GM18909 (cell line): ENCODE data around the gene HYAL3.
"Not testable (repeated sequence)": the region's sequence is repeated elsewhere in the genome, so short reads cannot be mapped to it uniquely, and the experiment has no call there.

Source experiments
- ATAC-seq: cut with Tn5 transposase; IDR thresholded peaks from one replicate; pipeline ENCODE4 v1.9.1; 2021; ENCODE audit warnings: mild to moderate bottlenecking; ENCODE audit not compliant: unreplicated experiment, poor library complexity

HYAL3 gene

DNA sequence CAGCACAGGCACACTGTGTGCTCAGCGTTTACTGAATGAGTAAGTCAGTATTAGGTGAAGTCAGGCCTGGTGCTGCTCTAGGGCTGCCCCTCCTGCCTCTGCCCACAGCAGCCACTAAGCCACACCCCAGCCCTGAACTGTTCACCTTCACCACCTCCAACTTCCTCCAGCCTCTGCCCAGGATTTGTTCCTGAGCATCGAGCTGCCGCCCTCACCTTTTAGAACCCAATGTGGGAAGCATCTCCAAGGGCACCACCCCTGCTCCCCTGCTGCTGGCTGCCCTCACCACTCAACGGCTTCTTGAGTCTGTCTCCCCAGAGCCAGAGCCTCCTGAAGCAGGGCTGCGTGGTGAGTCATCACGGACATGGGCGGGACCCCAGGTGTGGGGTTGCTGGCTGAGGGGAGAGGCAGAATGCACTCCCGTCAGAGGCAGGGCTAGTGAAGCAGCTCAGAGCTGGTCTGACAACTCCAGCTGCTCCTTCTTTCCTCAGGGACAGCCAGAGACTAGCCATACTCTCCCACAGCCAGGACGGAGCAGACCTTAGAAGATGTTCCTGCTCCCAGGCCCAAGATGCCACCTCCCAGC lies 17.5 kb upstream of the HYAL3 start:
- no peak for ATAC-seq

DNA sequence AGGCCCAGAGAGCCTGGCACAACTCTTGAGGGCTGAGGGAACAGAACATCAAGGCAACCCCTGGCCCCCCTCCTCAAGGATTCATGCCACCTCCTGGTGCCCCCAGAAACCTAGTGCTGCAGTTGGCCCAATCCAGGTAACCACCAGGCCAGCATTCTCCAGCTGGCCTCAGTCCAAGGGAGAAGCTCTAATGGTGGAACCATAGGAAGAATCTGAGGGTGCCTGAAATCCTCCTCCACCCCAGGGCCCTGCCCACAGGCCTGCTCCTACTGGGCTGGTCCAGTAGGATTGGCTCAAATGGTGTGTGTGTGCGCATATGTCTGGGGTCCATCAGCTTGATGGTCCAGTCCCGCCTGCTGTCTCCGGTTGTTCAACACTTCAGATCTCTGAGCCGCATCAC lies 15.6 kb upstream of the HYAL3 start:
- no peak for ATAC-seq

DNA sequence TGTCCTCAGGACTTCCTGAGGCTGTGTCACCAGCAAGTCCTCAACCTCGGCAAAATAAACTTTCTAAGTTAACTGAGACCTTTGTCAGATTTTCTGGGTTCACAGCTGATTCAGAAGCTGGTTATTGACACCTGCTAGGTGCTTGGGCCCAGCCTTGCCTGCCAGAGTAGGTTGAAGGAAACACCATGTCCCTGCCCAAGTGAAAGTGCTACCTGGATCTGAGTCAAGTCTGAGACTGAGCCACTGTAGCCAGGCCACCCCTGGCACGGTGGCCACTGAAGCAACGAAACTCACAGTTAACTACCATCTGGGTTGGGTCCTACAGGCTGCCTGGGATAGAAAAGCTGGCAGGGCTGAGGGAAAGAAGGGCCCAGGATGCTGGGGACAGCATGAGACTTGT lies 15.1 kb upstream of the HYAL3 start:
- no peak for ATAC-seq

- not testable (repeated sequence) for ATAC-seq
These were observed 12.8 kb upstream of the HYAL3 start for GRCh38 chr3:50312041-50312440.

GRCh38 chr3:50304601-50305000 lies 5.4 kb upstream of the HYAL3 start:
- no peak for ATAC-seq

DNA sequence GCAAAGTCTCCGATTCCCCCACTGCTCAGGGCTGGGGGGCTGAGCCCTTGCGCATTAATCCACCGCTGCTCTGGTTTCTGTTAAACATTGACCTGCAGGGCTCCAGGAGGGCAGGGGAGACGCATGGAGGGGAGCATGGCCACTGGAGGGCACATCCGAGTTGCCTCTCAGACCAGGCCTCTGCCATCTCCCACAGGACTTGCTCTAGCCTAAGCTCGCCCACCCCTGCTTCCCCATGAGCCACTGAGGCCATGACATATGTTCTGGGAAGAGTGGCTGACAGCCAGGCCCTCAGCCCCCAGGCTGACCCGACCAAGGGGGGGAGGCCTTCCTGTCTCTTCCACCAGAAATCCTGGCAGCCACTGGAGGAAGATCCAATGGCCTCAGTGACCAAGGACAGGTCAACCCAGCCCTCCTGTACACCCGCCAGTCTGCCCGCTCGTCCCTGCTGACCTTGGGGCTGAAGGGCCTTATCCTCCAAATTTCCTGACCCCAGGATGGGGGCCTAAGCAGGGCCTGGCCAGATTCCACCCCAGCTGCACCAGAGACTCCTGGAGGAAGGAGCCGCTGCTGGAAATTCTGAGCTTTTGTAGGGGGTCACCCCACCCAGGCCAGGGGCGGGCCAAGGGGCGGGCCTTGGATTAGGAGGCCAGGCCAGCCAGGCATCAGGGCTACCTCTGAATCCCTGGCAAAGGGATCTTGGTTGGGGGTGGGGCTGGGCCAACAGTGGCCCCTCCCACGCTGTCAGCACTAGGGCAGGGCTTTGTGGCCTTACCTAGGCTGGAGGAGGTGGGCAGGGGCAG lies 4.0 kb upstream of the HYAL3 start, which contains the start of gene HYAL1:
Gene HYAL1, minus strand, starts transcription at position 562 of the 803 bp plus-strand sequence. CDS start 618 bp downstream, outside the sequence.
- ATAC-seq: no peak

DNA sequence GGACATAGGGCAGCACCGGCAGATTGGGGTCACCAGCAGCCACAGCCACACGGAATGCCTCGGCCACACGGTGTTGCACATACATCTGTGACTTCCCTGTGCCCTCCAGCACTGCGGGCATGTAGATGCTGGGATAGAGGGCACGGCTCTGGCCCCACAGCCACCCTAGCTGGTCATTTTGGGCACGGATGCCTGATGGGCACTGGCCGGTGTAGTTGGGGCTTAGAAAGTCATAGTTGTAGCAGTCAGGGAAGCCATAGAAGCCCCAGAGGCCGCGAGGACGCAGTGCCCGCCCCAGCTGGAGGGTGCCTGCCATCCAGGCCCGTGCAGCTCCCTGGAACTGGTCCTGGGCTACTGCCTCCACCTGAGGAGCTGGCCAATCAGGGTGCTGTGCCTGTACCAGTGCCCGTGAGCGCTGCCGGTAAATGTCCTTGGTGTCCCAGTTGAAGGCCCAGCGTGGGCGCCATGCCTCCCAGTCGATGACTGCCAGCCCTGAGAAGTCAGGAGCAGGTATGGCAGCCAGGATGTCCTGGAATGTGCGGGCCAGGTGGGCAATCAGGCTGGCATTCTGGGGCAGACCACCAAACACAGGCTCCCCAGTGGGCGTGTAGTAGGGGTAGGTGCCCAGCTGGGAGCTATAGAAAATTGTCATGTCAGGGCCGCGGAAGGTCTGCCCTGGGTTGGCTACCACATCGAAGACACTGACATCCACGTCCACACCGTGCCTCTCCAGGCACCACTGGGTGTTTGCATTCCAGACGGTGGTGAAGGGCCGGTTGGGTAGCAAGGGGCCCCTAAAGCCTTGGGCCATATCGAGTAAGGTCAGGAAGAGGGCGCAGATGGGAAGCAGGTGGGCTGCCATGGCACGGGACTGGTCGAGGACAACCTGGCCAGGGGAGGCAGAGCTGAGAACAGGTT lies 3.1 kb upstream of the HYAL3 start:
- ATAC-seq: no peak

DNA sequence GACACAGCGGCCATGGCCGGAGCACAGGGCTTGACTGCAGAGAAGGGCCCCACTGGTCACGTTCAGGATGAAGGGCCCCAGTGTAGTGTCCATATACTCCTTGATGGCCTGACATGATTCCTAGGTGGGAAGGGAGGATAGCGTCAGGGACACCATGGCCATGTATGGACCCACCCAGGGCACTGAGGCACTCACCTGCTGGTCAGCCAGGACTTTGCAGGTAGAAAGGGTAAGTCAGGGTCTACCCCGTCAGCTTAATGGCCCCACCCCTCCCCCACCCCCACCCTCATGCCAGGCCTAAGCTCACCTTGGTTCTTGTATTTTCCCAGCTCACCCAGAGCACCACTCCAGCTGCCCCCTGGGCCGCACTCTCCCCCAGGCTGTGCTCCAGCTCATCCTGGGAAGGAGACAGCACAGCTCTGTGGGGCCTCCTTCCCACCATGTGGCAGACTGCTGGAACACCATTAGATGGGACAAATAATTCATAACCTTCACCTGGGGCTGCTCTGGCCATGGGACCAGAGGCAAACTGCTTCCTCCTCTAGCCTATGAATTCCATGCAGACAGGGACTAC lies 1.6 kb upstream of the HYAL3 start:
- no peak for ATAC-seq

DNA sequence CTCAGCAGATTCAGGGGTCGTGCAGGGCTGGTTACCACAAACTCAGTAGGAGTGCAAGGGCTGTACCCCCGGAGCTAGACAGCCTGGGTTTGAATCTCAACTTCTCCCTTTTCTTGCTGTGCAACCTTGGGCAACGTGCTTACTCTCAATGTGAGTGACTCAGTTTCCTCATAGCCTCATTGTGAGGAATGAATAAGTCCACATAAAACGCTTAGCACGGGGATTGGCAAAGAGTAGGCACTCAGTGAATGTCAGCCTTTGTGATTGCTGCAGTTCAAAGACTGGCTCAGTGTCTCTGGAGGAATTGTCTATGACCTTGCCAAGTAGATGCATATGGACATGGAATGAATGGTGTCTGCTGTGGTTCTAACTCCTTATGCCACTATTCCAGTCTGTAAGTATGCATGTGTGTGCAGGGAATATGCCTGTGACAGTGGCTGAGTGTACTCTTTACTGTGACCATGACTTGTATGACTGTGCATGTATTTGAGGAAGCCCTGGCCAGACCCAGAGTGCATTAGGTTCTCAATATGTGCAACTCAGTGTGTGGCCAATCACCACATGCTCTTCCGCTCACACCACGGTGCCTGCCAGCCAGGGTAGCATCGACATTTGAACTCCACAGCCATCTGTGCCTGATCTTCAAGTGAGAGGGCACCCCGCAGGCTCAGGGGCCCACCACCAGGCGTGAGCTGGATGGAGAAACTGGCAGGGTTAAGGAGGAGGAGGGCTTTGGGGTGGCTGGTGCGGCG lies 900 bp upstream of the HYAL3 start:
- ATAC-seq: no peak

GRCh38 chr3:50299638-50299928 lies 378 bp upstream of the HYAL3 start:
- no peak for ATAC-seq

DNA sequence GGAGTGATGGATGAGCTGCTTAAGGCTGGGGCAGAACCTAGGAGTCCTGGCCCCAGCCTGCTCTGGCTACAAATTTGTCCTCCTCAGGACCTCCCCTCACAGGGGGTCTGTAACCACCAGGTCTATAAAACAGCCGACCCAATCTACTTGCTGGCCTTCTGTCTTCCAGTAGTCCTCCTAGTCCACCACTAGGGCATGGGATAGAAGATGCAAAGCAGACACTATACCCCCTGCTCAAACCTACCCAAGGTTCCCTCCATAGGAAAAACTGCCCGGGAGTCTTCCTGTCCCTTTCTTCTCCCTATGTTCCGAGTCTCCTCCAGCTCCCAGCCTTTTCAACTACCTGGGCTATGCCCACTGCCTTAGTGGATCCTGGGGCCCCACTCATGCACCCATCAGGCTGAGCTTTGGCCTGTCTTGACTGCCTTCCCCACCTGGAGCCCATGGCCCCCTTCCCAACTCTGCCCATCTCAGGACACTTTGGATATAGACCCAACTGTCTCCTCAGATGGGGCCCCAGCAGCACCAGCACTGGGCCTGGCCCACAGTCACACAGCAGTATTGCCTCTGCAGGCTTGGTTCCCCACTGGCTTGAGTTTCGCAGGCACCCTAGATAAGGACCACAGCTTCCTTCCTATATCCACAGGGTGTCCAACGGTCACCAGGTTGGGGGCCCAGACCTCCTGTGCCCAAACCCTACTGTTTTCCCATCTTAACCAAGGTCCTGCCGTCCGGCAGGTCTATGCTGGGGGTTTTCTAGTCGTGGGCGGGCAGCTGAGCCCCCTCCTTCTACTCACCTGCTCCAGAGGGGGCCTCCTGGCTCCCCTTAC lies 1.1 kb downstream of the HYAL3 start:
- ATAC-seq: no peak

DNA sequence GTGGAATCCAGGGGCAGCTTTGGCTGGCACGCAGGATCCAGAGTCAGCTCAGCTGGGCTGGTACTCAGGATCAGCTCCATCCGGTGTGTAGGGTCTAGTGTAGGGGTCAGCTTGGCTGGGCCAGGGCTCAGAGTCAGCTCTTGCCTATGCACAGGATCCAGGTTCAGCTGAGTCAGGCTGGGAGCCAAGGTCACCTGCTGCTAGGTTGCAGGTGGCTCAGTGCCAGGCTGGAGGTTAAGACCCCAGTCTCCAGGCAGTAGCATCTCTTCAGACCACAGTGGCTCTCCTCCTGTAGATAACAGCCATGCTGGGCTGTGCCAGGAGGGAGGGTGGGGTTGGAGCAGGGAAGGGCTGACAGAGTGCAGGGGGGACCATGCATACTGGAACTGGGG lies 1.8 kb downstream of the HYAL3 start:
- ATAC-seq: no peak

DNA sequence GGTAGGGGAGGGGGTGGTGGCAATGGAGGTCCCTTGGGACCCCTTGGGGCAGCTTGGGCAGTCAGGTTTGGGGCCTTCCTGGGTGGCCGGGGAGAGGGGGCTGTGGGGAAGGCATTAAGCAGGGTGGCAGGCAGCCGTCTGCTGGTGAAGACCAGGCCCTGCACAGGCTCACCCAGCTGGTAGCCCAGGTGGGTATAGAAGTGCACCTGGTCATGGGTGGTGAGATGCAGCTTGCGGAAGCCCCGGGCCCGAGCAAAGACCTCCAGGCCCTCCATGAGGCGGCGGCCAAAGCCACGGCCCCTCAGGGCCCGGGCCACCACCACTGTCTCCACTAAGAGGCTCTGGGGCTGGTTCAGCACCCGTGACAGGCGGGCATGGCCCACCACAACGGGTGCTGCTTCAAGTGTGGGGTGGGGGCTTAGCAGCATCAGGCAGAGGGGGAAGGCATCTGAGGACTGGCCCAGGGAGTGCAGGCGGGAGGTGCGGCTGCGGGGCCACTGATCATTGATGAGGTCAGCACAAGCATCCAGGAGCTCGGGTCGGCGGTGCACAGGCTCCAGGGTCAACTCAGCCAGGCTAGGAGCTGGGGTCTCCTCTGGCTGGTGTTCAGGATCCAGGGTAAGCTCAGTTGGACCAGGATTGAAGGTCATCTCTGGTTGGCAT lies 2.4 kb downstream of the HYAL3 start:
- no peak for ATAC-seq

GRCh38 chr3:50295553-50296431 lies 3.4 kb downstream of the HYAL3 start:
- no peak for ATAC-seq

GRCh38 chr3:50294492-50295403 lies 4.5 kb downstream of the HYAL3 start:
- no peak for ATAC-seq

- ATAC-seq: no peak
These were observed 5.1 kb downstream of the HYAL3 start for GRCh38 chr3:50294089-50294488.
